HepG2 (cell line): ENCODE results near the gene WNT5B. TPM values are rescaled to one million over a fixed set of nuclear protein-coding genes. Genes with fewer than 3 reads are reported as not detected.

ENCODE experiments used
- AGO2 ChIP-seq: fragments of 200-400 bp; formaldehyde crosslinking; optimal IDR thresholded peaks from 2 replicates; pipeline ENCODE3; 2017; ENCODE audit warnings: mild to moderate bottlenecking, low read depth, low read length, moderate library complexity
- BCL6 ChIP-seq: IDR thresholded peaks from 2 replicates; pipeline ENCODE4 v1.6.1; 2016; ENCODE audit warnings: missing genetic modification reagents, missing compliant biosample characterization
- DMAP1 ChIP-seq: IDR thresholded peaks from 2 replicates; pipeline ENCODE4 v1.6.1; 2016
- HOXA5 ChIP-seq: sonication (generic); formaldehyde crosslinking; IDR thresholded peaks from 2 replicates; pipeline ENCODE4 v1.4.0; 2020; ENCODE audit warnings: missing genetic modification reagents
- LCORL ChIP-seq, 2 experiments: fragments of 450-650 bp in 1 of 2; sonication (generic) in 1 of 2; formaldehyde crosslinking in 1 of 2; IDR thresholded peaks; 2 replicates each; pipeline versions ENCODE4 v1.5.0 to v1.6.1; 2017 to 2020; ENCODE audit warnings: antibody characterized with exemption in 1 of 2, missing genetic modification reagents in 1 of 2
- PAX8 ChIP-seq: sonication (generic); formaldehyde crosslinking; IDR thresholded peaks from 2 replicates; pipeline ENCODE4 v1.8.0; 2022; ENCODE audit warnings: mild to moderate bottlenecking, missing genetic modification reagents, borderline replicate concordance
- REL ChIP-seq: sonication (generic); formaldehyde crosslinking; conservative IDR thresholded peaks from 2 replicates; pipeline ENCODE4 v1.8.0; 2022; ENCODE audit warnings: mild to moderate bottlenecking, missing genetic modification reagents, moderate library complexity
- ZMYM3 ChIP-seq: sonication (generic); formaldehyde crosslinking; IDR thresholded peaks from 2 replicates; pipeline ENCODE4 v1.5.1; 2020; ENCODE audit warnings: mild to moderate bottlenecking, missing genetic modification reagents
- ZNF282 ChIP-seq: fragments of 450-650 bp; IDR thresholded peaks from 2 replicates; pipeline ENCODE4 v1.6.1; 2018; ENCODE audit not compliant: partially characterized antibody
- ZNF317 ChIP-seq: sonication (generic); formaldehyde crosslinking; IDR thresholded peaks from 2 replicates; pipeline ENCODE4 v1.5.0; 2020; ENCODE audit warnings: mild to moderate bottlenecking, missing genetic modification reagents
- ZNF619 ChIP-seq: sonication (generic); formaldehyde crosslinking; IDR thresholded peaks from 2 replicates; pipeline ENCODE4 v1.4.0; 2020; ENCODE audit warnings: mild to moderate bottlenecking, missing genetic modification reagents
- ZNF672 ChIP-seq: sonication (generic); formaldehyde crosslinking; IDR thresholded peaks from 2 replicates; pipeline ENCODE4 v1.8.1; 2022; ENCODE audit warnings: missing genetic modification reagents
- ZNF703 ChIP-seq: sonication (generic); formaldehyde crosslinking; IDR thresholded peaks from 2 replicates; pipeline ENCODE4 v1.5.1; 2020; ENCODE audit warnings: missing genetic modification reagents, mild to moderate bottlenecking, moderate library complexity, borderline replicate concordance
- polyA plus RNA-seq, 8 experiments: library from polyadenylated mRNA; depleted of rRNA in 3 of 8; stranded (reverse) in 7 of 8; unstranded in 1 of 8; fragments of >200 nt; fragmentation: Illumina TruSeq in 4 of 8; extraction: Trizol in 4 of 8; gene quantifications; 2 replicates each; pipeline versions ENCODE4 v1.2.1 to v1.2.3, GENCODE V29; 2011 to 2016; ENCODE audit warnings: low read depth in 4 of 8, missing spikeins in 1 of 8, mixed read lengths in 1 of 8; ENCODE audit not compliant: insufficient read depth in 1 of 8
- total RNA-seq, 5 experiments: library from RNA; depleted of rRNA; stranded (reverse); fragments of >200 nt; fragmentation: Illumina TruSeq; extraction: Trizol; gene quantifications; 2 replicates each; pipeline ENCODE4 v1.2.3, GENCODE V29; 2016; ENCODE audit warnings: low read depth in 1 of 5
- TF ChIP-seq, protein P1 (sequence below): sonication (generic); formaldehyde crosslinking; IDR thresholded peaks from 2 replicates; pipeline ENCODE4; 2020; ENCODE audit warnings: missing genetic modification reagents, mild to moderate bottlenecking, borderline replicate concordance
- TF ChIP-seq, protein P2 (sequence below): sonication (generic); formaldehyde crosslinking; IDR thresholded peaks from 2 replicates; pipeline ENCODE4 v1.5.1; 2020; ENCODE audit warnings: missing genetic modification reagents, mild to moderate bottlenecking, borderline replicate concordance
- TF ChIP-seq, protein P3 (sequence below): sonication (generic); formaldehyde crosslinking; IDR thresholded peaks from 2 replicates; pipeline ENCODE4 v1.5.0; 2020; ENCODE audit warnings: mild to moderate bottlenecking, missing genetic modification reagents
- TF ChIP-seq, protein P4 (sequence below): IDR thresholded peaks from 2 replicates; pipeline ENCODE4 v1.6.1; 2016; ENCODE audit warnings: mild to moderate bottlenecking
- TF ChIP-seq, protein P5 (sequence below): sonication (generic); formaldehyde crosslinking; IDR thresholded peaks from 2 replicates; pipeline ENCODE4 v1.5.0; 2020; ENCODE audit warnings: missing genetic modification reagents, mild to moderate bottlenecking, borderline replicate concordance
- TF ChIP-seq, protein P6 (sequence below): sonication (generic); formaldehyde crosslinking; IDR thresholded peaks from 2 replicates; pipeline ENCODE4 v1.4.0; 2020; ENCODE audit warnings: mild to moderate bottlenecking, missing genetic modification reagents

The WNT5B gene
- total and polyA plus RNA-seq, 2 of the 13 experiments (the other 11 are each of a cell fraction or from before 2014, with no cell fraction given), result 0.04 TPM; not detected in 1

DNA sequence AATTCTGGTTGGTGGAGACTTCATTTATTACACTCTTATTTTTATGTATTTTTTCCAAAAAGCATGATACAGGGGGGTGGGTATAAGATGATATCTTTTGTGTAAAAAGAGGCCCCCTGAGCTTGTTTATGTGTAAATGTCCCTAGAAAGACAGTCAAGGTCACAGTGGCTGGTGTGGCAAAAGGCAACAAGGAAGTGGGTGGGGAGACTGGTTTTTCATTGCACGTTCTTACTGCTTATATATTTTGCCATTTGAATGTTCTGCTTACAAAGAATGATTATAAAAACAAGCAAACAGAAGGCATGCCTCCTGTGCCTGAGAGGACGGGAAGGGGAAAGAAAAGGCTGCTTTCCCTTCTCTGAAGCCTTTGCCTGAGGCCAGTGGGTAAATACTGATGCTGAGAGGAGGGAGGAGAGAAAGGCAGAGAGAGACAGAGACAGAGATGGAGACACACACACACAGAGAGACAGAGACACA lies 37.7 kb downstream of the WNT5B start (continued):
- TF ChIP-seq, protein P1, sequence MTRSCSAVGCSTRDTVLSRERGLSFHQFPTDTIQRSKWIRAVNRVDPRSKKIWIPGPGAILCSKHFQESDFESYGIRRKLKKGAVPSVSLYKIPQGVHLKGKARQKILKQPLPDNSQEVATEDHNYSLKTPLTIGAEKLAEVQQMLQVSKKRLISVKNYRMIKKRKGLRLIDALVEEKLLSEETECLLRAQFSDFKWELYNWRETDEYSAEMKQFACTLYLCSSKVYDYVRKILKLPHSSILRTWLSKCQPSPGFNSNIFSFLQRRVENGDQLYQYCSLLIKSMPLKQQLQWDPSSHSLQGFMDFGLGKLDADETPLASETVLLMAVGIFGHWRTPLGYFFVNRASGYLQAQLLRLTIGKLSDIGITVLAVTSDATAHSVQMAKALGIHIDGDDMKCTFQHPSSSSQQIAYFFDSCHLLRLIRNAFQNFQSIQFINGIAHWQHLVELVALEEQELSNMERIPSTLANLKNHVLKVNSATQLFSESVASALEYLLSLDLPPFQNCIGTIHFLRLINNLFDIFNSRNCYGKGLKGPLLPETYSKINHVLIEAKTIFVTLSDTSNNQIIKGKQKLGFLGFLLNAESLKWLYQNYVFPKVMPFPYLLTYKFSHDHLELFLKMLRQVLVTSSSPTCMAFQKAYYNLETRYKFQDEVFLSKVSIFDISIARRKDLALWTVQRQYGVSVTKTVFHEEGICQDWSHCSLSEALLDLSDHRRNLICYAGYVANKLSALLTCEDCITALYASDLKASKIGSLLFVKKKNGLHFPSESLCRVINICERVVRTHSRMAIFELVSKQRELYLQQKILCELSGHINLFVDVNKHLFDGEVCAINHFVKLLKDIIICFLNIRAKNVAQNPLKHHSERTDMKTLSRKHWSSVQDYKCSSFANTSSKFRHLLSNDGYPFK, result no peak
- TF ChIP-seq PAX8, result no peak
- TF ChIP-seq ZNF317, result no peak
- TF ChIP-seq REL (CRISPR knock-in tag), result no peak
- TF ChIP-seq, protein P2, sequence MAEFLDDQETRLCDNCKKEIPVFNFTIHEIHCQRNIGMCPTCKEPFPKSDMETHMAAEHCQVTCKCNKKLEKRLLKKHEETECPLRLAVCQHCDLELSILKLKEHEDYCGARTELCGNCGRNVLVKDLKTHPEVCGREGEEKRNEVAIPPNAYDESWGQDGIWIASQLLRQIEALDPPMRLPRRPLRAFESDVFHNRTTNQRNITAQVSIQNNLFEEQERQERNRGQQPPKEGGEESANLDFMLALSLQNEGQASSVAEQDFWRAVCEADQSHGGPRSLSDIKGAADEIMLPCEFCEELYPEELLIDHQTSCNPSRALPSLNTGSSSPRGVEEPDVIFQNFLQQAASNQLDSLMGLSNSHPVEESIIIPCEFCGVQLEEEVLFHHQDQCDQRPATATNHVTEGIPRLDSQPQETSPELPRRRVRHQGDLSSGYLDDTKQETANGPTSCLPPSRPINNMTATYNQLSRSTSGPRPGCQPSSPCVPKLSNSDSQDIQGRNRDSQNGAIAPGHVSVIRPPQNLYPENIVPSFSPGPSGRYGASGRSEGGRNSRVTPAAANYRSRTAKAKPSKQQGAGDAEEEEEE, result no peak
- TF ChIP-seq AGO2, result no peak
- no peak for TF ChIP-seq ZNF672 (CRISPR knock-in tag)
- TF ChIP-seq ZNF619 (CRISPR knock-in tag), result no peak
- TF ChIP-seq, protein P3, sequence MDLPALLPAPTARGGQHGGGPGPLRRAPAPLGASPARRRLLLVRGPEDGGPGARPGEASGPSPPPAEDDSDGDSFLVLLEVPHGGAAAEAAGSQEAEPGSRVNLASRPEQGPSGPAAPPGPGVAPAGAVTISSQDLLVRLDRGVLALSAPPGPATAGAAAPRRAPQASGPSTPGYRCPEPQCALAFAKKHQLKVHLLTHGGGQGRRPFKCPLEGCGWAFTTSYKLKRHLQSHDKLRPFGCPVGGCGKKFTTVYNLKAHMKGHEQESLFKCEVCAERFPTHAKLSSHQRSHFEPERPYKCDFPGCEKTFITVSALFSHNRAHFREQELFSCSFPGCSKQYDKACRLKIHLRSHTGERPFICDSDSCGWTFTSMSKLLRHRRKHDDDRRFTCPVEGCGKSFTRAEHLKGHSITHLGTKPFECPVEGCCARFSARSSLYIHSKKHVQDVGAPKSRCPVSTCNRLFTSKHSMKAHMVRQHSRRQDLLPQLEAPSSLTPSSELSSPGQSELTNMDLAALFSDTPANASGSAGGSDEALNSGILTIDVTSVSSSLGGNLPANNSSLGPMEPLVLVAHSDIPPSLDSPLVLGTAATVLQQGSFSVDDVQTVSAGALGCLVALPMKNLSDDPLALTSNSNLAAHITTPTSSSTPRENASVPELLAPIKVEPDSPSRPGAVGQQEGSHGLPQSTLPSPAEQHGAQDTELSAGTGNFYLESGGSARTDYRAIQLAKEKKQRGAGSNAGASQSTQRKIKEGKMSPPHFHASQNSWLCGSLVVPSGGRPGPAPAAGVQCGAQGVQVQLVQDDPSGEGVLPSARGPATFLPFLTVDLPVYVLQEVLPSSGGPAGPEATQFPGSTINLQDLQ (CRISPR knock-in tag), result no peak
- TF ChIP-seq, protein P4, sequence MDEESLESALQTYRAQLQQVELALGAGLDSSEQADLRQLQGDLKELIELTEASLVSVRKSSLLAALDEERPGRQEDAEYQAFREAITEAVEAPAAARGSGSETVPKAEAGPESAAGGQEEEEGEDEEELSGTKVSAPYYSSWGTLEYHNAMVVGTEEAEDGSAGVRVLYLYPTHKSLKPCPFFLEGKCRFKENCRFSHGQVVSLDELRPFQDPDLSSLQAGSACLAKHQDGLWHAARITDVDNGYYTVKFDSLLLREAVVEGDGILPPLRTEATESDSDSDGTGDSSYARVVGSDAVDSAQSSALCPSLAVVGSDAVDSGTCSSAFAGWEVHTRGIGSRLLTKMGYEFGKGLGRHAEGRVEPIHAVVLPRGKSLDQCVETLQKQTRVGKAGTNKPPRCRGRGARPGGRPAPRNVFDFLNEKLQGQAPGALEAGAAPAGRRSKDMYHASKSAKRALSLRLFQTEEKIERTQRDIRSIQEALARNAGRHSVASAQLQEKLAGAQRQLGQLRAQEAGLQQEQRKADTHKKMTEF (CRISPR knock-in tag), result no peak
- TF ChIP-seq BCL6, result peak; percentile 99
- TF ChIP-seq, protein P5, sequence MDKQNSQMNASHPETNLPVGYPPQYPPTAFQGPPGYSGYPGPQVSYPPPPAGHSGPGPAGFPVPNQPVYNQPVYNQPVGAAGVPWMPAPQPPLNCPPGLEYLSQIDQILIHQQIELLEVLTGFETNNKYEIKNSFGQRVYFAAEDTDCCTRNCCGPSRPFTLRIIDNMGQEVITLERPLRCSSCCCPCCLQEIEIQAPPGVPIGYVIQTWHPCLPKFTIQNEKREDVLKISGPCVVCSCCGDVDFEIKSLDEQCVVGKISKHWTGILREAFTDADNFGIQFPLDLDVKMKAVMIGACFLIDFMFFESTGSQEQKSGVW (CRISPR knock-in tag), result no peak
- 0 out of 2 replicates have a peak, but pooled peaks have one; percentile 27 for TF ChIP-seq ZMYM3 (CRISPR knock-in tag)
- TF ChIP-seq DMAP1 (CRISPR knock-in tag), result no peak
- no peak for TF ChIP-seq ZNF703 (CRISPR knock-in tag)
- TF ChIP-seq LCORL (IDR thresholded peaks at IDR 0.05), result no peak
- 0 out of 2 replicates have a peak, but pooled peaks have one; percentile 30 for TF ChIP-seq LCORL (CRISPR knock-in tag; IDR thresholded peaks at IDR 0.05)
- no peak for TF ChIP-seq HOXA5
- no peak for TF ChIP-seq ZNF282
- TF ChIP-seq, protein P6, sequence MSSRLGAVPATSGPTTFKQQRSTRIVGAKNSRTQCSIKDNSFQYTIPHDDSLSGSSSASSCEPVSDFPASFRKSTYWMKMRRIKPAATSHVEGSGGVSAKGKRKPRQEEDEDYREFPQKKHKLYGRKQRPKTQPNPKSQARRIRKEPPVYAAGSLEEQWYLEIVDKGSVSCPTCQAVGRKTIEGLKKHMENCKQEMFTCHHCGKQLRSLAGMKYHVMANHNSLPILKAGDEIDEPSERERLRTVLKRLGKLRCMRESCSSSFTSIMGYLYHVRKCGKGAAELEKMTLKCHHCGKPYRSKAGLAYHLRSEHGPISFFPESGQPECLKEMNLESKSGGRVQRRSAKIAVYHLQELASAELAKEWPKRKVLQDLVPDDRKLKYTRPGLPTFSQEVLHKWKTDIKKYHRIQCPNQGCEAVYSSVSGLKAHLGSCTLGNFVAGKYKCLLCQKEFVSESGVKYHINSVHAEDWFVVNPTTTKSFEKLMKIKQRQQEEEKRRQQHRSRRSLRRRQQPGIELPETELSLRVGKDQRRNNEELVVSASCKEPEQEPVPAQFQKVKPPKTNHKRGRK, result no peak
